ENCODE data around the gene METTL6.

GRCh38 chr3:15458212-15458780 lies 31.0 kb upstream of the METTL6 start:
- TF ChIP-seq CTCF (IDR thresholded peaks at IDR 0.05) (no peak), POLR2A (IDR thresholded peaks at IDR 0.05) (no peak)
